NT2/D1 (cell line): Measurements from ENCODE around the gene ANKFN1.

ENCODE experiments used
- DNase-seq: peaks from one replicate; pipeline ENCODE4 v3.0.0-alpha.2; 2011; ENCODE audit warnings: low read depth, low spot score
- H3K27me3 ChIP-seq: 2 replicates; pipeline ENCODE4 v1.6.0; 2011; ENCODE audit warnings: mild to moderate bottlenecking; ENCODE audit not compliant: insufficient read length, insufficient read depth
- H3K36me3 ChIP-seq: 2 replicates; pipeline ENCODE4 v1.6.1; 2011; ENCODE audit warnings: mild to moderate bottlenecking, low read length, mixed read lengths; ENCODE audit not compliant: insufficient read depth, insufficient read length
- H3K4me1 ChIP-seq: 2 replicates; pipeline ENCODE4 v1.5.1; 2011; ENCODE audit not compliant: insufficient read depth, insufficient read length
- H3K4me3 ChIP-seq: 2 replicates; pipeline ENCODE4 v1.5.1; 2011; ENCODE audit warnings: low read depth; ENCODE audit not compliant: insufficient read length
- H3K9ac ChIP-seq: 2 replicates; pipeline ENCODE4 v1.6.0; 2011; ENCODE audit warnings: low read depth; ENCODE audit not compliant: insufficient read length
- H3K9me3 ChIP-seq: 2 replicates; pipeline ENCODE4 v1.5.1; 2011; ENCODE audit warnings: mild to moderate bottlenecking, low read length; ENCODE audit not compliant: insufficient read depth
- SUZ12 ChIP-seq: IDR thresholded peaks from 2 replicates; pipeline ENCODE4 v1.6.1; 2011; ENCODE audit not compliant: insufficient read length, insufficient read depth; ENCODE audit errors: extremely low read depth
- YY1 ChIP-seq: IDR thresholded peaks from 2 replicates; pipeline ENCODE4 v1.6.1; 2011; ENCODE audit not compliant: insufficient read length, insufficient read depth
- ZNF274 ChIP-seq: IDR thresholded peaks from 2 replicates; pipeline ENCODE4 v1.6.1; 2011; ENCODE audit warnings: mild to moderate bottlenecking, low read depth, low read length

The ANKFN1 gene

DNA sequence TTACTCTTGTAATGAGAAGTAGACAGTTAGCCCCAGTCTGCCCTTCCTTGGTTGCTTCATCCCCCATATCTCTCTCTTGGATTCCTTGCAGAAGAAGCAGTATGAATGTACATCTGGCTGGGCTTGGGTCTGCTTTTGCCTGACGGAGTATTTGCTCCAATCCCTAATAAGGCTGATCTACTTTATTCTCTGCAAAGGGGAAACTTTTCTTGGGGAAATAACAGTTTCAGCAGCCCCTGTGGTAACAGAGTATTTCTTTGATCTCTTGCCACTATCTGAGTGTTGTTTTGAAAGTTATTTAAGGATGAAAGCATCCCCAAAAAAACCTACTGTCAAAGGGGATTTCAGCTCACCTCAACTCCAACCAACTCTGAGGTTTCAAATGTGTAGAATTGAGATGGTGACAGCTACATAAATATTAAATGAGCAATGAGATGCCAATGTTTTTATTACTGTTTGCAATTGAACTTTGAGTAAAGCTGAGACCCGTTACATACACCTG lies 271.3 kb downstream of the ANKFN1 start:
- Histone ChIP-seq H3K36me3 (no peaks in the 10 kb centered on the region), H3K4me1 (no peaks in the 10 kb centered on the region), H3K9me3 (no peaks in the 10 kb centered on the region), H3K9ac (no peak overlapping the region), H3K27me3 (no peaks in the 10 kb centered on the region), H3K4me3 (no peak overlapping the region)
- no peak for DNase-seq
- TF ChIP-seq SUZ12 (no peak), ZNF274 (no peak), YY1 (no peak)

GRCh38 chr17:56425483-56425882 lies 272.2 kb downstream of the ANKFN1 start:
- TF ChIP-seq SUZ12 (no peak), ZNF274 (no peak), YY1 (no peak)
- Histone ChIP-seq H3K9ac (no peak overlapping the region), H3K27me3 (no peaks in the 10 kb centered on the region), H3K36me3 (no peaks in the 10 kb centered on the region), H3K9me3 (no peaks in the 10 kb centered on the region), H3K4me1 (no peaks in the 10 kb centered on the region), H3K4me3 (no peak overlapping the region)
- DNase-seq, result no peak

- Histone ChIP-seq H3K9ac (no peak overlapping the region), H3K36me3 (no peaks in the 10 kb centered on the region), H3K4me3 (no peak overlapping the region), H3K27me3 (no peaks in the 10 kb centered on the region), H3K9me3 (no peaks in the 10 kb centered on the region), H3K4me1 (no peaks in the 10 kb centered on the region)
- TF ChIP-seq YY1 (no peak), ZNF274 (no peak), SUZ12 (no peak)
- no peak for DNase-seq
Observed at GRCh38 chr17:56426901-56427300, 273.6 kb downstream of the ANKFN1 start.

DNA sequence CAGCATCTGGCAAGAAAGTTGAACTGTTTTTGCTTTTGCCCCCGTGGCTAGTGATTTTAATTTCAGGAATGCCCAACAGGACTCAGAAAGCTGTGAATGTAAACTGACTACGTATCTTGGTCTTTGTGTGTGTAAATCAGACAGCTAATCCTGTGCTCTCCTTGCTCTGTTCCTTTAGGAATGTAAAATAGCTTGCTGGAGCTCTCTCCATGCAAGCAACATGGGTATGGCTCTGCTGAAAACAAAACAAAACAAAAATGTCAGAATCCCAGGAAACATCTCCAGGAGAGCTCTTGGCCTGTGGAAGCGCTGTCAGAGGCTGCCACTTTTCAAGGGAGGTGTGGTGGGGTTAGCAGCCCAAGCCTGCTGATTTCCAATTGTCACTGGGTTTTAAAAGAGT lies 278.5 kb downstream of the ANKFN1 start:
- H3K9me3 ChIP-seq, result no peaks in the 10 kb centered on the region
- no peak overlapping the region for H3K4me3 ChIP-seq
- H3K36me3 ChIP-seq, result no peaks in the 10 kb centered on the region
- TF ChIP-seq ZNF274 (no peak), SUZ12 (no peak), YY1 (no peak)
- no peaks in the 10 kb centered on the region for H3K4me1 ChIP-seq
- H3K27me3 ChIP-seq, result no peaks in the 10 kb centered on the region
- peak; percentile 57 for DNase-seq
- no peak overlapping the region for H3K9ac ChIP-seq

GRCh38 chr17:56432443-56432842 lies 279.2 kb downstream of the ANKFN1 start:
- Histone ChIP-seq H3K36me3 (no peaks in the 10 kb centered on the region), H3K4me3 (no peak overlapping the region)

DNA sequence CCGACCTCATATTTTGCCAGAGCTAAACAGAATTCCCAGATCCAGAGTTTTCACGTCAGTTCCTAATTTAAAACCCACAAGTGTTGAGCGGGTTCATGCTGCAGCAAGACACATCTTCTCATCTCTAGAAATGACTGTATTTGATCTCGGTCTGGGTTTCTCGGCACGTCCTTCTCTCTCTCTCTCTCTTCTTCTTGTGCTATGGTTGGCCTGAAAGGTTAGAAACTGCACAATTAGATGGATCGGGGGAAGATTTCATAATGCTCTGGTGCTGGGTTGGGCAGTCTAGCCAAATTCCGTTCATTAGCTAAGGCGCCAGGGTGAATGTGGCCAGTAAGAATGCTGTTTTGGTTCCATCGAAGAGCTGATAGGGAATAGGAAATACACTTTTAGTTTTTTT lies 281.3 kb downstream of the ANKFN1 start:
- no peaks in the 10 kb centered on the region for H3K27me3 ChIP-seq

More at GRCh38 chr17:56432443-56432842, 279.2 kb downstream of the ANKFN1 start:
- Histone ChIP-seq H3K27me3 (no peaks in the 10 kb centered on the region), H3K9ac (no peak overlapping the region), H3K4me1 (no peaks in the 10 kb centered on the region), H3K9me3 (no peaks in the 10 kb centered on the region)
- TF ChIP-seq YY1, result no peak
- no peak for TF ChIP-seq ZNF274
- TF ChIP-seq SUZ12, result no peak
- no peak for DNase-seq

DNA sequence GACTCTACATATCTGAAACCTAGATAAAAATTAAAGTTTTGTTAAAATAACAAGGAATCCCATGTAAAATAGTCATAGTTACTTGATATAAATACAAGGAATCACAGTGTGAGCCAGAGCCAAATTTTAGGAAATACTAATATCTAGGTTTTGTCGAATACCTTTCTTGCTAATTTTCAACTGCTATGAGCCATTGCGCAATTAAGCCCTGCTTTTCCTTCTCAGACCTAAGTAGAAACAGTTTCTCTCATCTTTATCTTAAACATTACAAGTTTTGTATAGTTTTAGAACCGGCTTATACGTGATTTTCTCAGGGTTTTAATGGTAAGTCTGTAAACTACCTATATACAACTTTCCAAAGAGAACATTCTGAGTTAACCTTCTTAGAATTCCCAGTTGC lies 282.9 kb downstream of the ANKFN1 start:
- Histone ChIP-seq H3K4me1 (no peaks in the 10 kb centered on the region), H3K4me3 (no peak overlapping the region), H3K9me3 (no peaks in the 10 kb centered on the region), H3K36me3 (no peaks in the 10 kb centered on the region), H3K27me3 (no peaks in the 10 kb centered on the region), H3K9ac (no peak overlapping the region)
- no peak for DNase-seq
- TF ChIP-seq YY1 (no peak), ZNF274 (no peak), SUZ12 (no peak)

More for the DNA sequence above, 281.3 kb downstream of the ANKFN1 start:
- TF ChIP-seq SUZ12, result no peak
- no peak for TF ChIP-seq ZNF274
- no peak for TF ChIP-seq YY1
- Histone ChIP-seq H3K9me3 (no peaks in the 10 kb centered on the region), H3K4me1 (no peaks in the 10 kb centered on the region), H3K9ac (no peak overlapping the region), H3K36me3 (no peaks in the 10 kb centered on the region), H3K4me3 (no peak overlapping the region)
- DNase-seq, result no peak
